Measurements from ENCODE around the gene ACP2.
A peak's percentile ranks its signal among the peaks of the same experiment; 100 is the strongest.

ACP2 gene, protein sequence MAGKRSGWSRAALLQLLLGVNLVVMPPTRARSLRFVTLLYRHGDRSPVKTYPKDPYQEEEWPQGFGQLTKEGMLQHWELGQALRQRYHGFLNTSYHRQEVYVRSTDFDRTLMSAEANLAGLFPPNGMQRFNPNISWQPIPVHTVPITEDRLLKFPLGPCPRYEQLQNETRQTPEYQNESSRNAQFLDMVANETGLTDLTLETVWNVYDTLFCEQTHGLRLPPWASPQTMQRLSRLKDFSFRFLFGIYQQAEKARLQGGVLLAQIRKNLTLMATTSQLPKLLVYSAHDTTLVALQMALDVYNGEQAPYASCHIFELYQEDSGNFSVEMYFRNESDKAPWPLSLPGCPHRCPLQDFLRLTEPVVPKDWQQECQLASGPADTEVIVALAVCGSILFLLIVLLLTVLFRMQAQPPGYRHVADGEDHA

DNA sequence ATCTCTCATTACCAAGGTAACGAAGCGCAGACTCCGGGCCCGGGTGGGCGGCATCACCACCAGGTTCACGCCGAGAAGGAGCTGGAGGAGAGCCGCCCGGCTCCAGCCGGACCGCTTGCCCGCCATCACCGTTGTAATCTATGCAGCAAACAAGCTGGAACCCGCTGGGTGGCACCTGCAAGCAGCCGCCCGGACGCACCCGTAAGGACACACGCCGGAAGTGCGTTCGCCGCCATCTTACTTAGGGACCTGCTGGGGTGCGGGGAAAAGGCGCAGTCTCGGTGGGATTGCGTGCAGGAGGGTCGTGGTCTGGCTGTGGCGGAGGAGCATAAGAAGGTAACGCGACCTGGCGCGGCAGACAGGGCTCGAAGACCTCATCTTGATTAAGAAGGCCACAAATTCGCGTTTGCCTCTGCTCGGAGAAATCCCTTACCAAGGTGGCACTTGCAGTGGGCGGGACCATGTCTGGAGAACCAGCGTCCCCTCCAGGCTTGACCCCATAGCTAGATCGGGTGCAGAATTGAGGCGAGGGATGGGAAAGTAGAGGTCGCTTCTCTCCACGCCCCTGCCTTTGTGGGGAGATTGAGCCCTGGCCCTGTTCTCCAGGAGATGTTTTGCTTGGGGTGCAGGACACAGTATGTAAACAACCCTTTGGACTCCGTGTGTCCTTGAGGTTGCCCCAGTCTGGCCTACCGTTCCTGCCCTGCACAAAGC lies at the start of gene ACP2:
ACP2 (minus strand) TSS at position 151 of the 714 bp plus-strand sequence; CDS start at position 126, 25 bp downstream.
- peak; percentile 88 for DNase-seq

DNA sequence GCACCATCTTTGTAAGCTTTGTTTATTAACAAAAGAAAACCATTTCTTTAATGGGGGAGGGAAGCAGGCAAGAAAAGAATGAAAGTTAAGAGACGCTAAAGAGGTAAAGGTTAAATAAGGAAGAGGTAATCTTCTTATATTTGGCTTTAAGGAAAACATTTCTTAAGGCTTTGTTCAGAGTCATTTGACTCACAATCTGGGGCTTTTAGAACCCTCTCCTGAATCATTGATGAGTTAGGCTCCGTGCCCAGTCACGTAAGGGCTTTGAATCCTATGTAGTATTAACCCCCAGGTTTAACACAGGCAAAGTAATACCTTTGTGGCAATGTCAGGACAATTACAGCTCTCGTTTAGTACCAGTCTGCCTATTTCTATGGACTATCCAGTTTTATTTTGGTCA lies 47.4 kb upstream of the ACP2 start:
- no peak for DNase-seq

DNA sequence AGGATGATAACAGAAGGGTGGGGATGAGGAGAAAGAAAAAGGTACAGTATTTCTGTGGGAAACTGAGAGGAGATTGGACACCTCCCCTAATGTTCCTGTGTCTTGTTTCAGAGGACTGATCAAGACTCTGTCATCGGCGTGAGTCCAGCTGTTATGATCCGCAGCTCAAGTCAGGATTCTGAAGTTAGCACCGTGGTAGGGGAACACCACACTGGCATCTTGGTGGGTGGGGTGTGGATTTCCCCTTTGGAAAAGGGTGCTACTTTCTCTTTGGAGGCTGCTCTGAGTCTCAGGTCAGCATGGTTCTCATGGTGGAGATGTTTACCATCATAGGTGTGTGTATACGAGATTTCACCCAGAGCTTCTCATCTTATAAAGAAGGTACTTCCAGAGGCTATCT lies 46.8 kb upstream of the ACP2 start:
- DNase-seq = no peak

DNA sequence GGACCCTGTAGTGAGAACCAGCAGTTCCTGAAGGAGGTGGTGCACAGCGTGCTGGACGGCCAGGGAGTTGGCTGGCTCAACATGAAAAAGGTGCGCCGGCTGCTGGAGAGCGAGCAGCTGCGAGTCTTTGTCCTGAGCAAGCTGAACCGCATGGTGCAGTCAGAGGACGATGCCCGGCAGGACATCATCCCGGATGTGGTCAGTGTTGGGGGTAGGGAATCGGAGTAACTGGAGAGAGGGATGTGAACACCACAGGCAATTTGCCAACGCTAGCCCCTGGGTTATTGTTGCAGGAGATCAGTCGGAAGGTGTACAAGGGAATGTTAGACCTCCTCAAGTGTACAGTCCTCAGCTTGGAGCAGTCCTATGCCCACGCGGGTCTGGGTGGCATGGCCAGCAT lies 41.2 kb upstream of the ACP2 start:
- no peak for DNase-seq

DNA sequence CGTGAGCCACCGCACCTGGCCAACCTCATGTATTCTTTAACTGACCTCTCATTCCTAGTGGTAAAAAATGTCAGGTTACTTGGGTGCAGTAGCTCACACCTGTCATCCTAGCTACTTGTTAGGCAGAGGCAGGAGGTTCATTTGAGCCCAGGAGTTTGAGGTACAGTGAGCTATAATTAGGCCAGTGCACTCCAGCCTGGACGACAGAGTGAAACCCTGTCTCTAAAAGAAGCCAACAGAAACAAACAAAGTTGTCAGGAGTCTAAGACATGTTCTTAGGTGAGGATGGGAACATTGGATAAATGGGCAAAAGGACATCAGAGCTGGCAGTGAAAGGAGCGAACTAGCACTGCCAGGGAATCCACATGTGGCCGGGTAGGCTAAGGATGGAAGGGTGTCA lies 39.5 kb upstream of the ACP2 start:
- no peak for DNase-seq

DNA sequence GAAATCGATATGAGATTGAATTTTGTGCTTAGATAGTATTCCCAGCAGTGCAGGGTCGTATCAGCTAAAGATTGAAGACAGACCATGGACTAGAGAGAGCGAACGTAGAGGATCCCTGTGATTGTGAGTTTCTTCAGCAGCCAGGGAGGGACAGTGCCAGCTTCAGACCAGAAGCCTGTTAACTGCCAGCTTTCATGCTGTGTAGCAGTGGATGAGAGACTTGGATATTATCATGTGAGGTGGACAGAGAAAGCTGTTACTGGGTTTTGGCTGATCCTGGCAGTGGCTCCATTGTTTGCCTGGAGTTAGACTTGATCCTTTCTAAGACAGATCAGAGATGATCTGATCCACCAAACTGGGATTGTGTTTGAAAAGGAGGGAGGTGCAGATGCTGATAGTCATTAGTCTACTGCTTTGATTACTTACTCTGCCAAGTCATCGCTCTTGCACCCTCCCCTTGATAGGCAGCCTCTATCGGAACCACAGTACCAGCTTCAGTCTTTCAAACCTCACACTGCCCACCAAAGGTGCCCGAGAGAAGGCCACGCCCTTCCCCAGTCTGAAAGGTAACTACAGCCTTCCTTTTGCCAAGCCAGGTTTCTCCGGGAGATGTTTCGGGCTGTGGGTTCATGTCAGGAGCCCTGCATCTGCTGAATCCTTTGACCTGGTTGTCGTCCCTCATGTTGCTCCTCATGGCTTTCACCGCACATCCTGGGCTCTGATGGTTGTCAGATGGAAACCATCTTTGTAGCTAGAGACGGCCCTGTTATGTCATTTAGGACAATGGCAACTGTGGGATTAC lies 37.6 kb upstream of the ACP2 start:
- no peak for DNase-seq

DNA sequence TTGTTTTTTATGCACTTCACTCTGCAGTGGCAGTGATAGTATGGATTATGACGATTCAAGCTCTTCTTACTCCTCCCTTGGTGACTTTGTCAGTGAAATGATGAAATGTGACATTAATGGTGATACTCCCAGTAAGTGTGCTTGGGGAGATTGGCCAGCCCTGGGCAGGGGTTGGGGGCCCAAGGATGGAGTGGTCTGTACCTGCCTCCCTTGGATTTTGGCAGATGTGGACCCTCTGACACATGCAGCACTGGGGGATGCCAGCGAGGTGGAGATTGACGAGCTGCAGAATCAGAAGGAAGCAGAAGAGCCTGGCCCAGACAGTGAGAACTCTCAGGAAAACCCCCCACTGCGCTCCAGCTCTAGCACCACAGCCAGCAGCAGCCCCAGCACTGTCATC lies 35.5 kb upstream of the ACP2 start:
- DNase-seq = no peak

DNA sequence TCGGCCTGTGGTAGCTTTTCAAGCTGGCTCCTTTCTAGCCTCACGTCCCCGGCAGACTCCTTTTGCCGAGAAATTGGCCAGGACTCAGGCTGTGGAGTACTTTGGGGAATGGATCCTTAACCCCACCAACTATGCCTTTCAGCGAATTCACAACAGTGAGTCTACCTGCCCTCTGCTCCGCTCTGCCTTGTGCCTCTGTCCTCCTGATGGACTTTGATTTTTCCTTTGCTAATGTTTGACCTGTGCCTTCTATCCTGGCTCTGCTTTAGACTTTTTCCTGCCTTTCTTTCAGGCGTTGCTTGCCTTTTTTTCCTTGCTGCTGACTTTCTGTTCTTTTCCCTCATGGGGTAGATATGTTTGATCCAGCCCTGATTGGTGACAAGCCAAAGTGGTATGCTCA lies 33.8 kb upstream of the ACP2 start:
- DNase-seq = no peak

DNA sequence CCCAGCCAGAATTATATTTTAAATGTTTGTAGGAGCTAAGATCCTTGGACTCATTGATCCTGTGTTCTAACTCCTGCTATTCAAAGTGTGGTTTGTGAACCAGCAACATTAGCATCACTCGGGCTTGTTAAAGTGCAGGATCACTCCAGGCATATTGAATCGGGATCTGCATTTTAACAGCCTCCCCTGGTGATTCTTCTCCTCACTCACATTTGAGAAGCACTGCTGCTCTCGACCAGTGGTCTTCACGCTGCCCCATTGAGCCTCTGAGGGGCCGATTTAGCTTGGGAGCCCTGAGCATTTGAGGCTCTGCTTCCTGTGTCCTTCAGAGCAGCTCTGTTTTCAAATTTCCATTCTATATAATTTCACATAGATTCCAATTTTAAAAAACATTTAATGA lies 32.2 kb upstream of the ACP2 start:
- no peak for DNase-seq

DNA sequence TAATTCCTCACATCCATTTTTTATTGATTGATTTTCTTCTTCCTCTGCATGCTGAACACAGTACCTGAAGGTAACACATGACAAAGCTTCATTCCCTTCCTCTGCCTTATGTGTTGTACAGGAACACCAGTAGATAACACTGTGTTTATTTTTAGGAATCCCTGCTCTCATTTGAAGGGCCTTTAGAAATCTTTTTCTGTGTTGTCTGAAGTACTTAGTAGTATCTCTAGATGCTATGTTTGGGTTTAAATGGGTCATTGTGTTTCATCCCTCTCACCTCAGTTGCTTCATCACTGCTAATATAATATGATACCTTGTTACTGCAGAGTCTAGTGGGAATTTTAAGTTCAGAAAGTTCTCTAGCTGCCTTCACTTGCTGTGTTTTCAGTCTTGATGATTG lies 31.5 kb upstream of the ACP2 start:
- no peak for DNase-seq

DNA sequence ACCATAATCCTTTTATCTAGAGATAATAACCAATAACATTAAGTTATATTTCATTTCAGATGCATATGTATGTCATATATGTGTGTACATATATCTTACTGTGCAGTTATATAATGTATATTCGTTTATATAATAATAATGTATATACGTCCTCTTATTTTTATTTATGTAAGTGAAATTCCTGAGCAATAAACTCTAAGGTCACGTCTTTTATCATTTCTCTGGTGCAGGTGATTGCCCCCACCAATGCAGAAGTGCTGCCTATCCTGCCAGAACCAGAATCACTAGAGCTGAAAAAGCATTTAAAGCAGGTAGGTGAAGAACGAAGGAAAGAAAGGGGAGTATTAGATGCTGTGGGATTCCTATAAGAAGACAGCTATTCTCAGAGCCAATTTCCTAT lies 30.2 kb upstream of the ACP2 start:
- no peak for DNase-seq

DNA sequence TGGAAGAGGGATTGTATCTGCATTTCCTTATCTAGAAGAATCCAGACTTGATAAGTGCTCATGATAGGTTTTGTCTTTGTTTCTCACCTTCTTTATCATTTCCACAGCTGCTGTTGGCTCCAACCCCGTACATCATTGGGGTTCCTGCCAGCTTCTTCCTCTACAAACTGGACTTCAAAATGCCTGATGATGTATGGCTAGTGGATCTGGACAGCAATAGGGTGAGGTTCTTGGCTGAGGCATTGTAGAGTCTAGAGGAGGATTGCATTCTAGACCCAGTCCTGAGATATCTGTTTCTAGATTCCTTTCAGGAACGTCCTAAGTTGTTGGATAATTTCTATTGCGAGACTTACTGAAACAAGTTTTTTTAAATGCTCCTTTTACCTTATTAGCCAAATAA lies 29.4 kb upstream of the ACP2 start:
- DNase-seq = no peak

DNA sequence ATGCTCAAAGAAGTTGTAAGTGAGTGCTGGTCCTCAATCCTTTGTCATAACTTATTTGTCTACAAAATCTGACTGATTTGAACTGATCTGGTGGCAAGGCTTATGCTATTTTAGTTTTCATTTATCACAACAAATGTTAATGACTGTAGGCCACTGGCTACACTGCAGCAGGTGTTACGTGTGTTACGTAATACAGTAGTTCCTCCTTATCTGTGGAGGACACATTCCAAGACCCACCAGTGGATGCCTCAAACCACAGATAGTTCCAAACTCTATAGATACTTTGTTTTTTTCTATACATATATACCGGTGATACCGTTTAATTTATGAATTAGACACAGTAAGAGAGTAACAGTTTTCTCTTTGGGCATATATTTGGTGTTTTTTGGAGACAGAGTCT lies 28.3 kb upstream of the ACP2 start:
- DNase-seq = no peak

DNA sequence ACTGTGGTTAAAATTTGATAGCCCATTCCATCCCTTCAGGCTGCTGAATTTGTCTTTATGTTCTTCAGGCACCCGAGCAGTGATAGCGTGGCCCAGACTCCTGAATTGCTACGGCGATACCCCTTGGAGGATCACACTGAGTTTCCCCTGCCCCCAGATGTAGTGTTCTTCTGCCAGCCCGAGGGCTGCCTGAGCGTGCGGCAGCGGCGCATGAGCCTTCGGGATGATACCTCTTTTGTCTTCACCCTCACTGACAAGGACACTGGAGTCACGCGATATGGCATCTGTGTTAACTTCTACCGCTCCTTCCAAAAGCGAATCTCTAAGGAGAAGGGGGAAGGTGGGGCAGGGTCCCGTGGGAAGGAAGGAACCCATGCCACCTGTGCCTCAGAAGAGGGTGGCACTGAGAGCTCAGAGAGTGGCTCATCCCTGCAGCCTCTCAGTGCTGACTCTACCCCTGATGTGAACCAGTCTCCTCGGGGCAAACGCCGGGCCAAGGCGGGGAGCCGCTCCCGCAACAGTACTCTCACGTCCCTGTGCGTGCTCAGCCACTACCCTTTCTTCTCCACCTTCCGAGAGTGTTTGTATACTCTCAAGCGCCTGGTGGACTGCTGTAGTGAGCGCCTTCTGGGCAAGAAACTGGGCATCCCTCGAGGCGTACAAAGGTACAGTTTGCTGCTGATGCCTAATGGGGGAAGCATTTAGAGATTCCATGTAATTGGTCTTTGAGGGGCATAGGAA lies 26.1 kb upstream of the ACP2 start:
- DNase-seq = no peak

DNA sequence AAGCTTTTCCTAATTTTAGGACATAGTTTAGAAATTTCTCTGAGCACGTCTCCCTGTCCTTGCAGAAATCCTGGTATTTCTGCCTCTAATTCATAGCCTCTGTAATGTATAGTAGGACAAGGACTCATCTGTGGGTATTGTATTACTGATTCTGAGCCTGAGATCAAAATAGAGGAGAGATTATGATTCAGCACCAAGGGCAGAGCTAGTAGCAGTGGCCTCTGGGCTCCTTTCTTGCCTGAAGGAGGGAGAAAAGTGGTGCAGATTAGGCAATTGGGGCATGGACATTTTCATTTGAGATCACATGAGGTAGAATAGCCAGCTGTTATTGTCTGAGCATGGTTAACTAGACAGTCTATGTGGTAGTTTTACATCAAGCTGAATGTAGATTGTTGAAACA lies 24.1 kb upstream of the ACP2 start:
- peak; percentile 7 for DNase-seq

DNA sequence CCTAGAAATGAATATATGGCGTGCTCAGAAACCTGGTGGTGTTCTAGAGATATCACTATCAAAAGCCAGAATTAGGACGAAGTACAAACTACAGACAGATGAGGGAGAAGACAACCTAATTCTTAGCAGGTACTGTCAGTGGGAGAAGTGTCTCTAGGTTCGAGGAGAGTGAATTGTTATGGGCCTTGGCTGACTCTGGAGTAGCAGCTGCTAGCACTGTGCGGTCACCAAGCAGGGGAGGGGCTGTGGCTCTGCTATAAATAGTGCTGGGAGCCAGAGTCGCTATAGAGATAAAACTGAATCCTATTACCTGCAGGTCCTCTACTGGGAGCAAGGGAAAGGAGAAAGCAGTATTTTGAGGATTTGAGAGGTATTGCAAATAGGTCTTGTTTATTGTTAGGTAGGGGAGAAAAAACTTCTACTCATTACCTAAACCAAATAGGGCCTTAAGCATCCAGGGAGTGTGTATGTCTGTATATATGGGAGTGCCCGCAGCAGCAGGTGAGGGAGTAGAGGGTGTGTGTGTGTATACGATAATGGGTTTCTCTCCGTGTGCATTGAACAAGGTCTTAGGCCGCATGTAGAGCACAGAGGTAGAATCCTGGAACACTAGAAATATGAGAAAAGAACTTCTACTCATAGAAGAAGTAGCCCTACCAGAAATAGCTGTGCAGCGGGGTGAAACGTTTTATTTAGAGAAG lies 23.5 kb upstream of the ACP2 start:
- DNase-seq = no peak

DNA sequence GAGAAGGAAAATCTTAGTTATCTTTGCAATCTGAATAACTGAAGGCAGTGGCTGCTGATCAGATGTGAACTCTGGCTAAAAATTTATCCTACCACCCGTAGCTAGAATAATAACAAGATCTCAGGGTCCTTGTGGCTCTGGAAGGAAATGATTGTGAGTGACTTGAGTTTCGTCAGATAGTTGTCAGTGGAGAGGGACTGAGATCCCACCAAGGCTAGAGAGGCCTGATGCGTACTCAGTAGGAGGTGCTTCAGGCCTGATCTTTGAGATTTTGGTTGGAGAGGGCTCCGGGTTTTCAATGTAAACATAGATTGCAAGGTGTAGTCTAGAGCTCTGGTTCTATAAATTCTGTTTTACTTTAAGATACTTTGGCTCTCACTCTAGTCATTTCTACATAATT lies 22.7 kb upstream of the ACP2 start:
- DNase-seq = peak; percentile 12

DNA sequence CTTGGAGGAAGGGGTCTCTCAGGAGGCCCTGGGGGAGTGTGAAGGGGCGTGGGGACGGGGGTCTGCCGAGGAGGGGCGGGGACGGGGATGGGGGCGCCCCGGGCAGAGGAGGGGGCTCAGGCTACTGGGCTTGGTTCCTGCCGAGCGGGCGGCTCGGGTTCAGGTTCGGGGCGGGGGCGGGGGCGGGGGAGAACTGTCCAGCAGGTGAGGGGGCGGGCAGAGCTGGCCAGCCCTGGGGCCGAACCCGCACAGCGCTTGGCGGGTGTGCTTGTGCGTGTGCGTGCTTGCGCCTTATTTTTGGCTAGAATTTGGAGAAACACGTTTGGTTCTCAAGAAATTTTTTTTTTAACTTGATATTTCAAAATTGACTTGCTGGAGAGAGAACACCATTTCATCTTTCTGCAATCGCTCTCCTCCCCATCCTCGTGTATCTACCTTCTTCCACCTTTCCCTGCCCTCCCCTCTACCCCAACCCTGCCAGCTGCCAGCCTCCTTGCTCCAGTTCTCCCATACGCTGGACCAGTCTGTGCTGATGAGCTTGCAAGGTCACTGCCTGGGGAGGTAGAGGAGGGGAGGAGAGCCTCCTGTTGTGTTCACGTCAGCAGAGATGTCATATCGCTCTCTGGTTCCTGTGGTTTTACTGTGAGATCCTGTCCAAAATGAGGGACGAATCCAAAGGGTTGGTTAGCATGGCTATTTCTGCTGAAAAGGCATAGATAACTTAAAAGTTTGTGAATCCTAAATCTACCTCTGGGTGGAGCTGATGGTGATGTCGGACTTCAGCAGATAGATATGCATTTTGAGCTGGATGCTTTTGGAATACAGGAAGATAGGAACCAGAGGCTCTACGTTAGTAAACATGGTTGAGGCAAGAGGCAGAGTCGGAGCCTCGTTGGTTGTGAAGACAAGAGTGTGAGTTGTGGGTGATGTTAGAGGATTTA lies 22.0 kb upstream of the ACP2 start:
- DNase-seq = peak; percentile 49

DNA sequence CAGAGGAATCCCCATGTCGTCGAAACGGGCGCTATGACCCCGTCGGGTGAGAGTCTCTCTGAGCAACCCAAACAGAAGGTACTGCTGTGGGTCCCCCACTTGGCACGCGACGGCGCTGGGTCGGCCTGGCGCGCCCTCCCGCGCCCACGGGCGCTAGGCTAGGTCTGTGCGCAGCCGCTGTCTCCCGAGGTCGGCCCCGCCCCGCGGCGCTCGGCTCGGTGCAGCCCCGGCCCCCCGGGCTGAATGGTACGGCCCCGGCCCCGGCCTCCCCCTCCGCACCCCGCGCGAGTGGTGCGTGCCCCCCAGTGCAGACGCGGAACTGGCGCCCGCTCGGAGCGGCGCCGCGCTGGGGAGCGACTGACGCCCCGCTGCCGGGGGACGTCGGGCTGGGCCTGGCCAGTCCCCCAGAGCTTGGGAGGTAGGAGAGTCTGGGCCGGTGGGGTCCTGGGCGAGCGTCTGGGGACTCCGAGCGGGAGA lies 21.3 kb upstream of the ACP2 start, which contains the start of gene MADD:
MADD (plus strand) TSS at position 305 of the 477 bp plus-strand sequence.
- peak; percentile 93 for DNase-seq

DNA sequence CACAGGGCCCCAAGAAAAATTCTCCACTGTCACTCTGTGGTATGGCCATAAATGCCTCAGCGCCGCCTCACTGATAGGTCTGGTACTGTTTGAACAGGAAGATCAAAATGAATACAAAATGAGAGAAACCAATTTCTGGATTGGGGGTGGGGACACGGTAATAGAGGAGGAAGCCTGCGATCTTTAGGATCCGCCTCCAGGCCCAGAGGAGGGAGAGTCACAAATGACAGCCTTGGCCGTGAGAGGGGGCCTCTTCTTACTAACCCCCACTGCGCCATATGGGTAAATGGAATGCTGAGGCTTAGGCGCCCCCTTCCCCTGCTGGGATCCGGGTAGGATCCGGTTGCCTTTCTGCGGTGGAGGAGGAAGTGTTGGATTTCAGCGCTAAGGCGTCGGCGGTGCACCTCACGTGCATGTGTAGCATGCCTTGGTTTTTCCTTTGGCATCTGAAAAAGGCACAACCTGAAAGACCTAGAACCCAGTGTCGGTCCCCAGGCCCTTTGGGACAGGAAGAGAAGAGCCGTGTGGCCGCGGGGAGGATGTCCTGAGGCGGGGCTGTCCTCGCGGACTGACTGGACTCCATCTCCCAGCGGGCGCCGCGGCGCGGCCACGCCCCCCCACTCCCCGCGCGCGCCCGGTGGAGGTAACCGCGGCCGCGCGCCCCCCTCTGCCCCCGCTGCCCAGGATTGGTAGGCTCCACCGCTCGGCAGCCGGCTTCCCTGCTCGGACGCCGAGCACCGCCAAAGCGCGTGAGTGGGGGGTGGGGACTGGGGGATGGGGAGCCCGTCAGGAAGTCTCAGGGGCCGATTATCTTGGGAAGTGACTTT lies 20.6 kb upstream of the ACP2 start:
- peak; percentile 88 for DNase-seq

Measured in CD4-positive, alpha-beta T cell treated with Interleukin-10 for 1 hour (primary cell).